Spleen (tissue), 7 donors: ENCODE results near the gene TTC34.

ENCODE experiments used
- CTCF ChIP-seq, 11 experiments: fragments of 200-600 bp in 7 of 11; fragments of 450-650 bp in 4 of 11; sonication (generic) in 4 of 11; IDR thresholded peaks in 8 of 11; conservative IDR thresholded peaks in 3 of 11; 1 replicate in 7 of 11; 2 replicates in 4 of 11; pipeline versions ENCODE4 v1.4.0 to v1.8.0; 2016 to 2021; ENCODE audit warnings: antibody characterized with exemption in 11 of 11, inconsistent platforms in 4 of 11, mild to moderate bottlenecking in 1 of 11
- POLR2A ChIP-seq, 3 donors: fragments of 450-650 bp; IDR thresholded peaks; one replicate each; pipeline ENCODE4 v1.5.1; 2017; ENCODE audit warnings: antibody characterized with exemption in 3 of 3, mild to moderate bottlenecking in 1 of 3
- POLR2AphosphoS5 ChIP-seq, 3 donors: sonication (generic); formaldehyde crosslinking; IDR thresholded peaks; one replicate each; pipeline ENCODE4 v1.5.1; 2017; ENCODE audit warnings: antibody characterized with exemption in 3 of 3
- donor health status: DM: no; HTN: no; CAD: no; lungs with moderate emphysema.
- donor health status: DM: no; HTN: no; CAD: no.
- donor health status: DM: no; HTN: no; CAD: no.

- TF ChIP-seq CTCF (IDR thresholded peaks at IDR 0.05 in 8 of 11, conservative IDR thresholded peaks at IDR 0.05 in 3 of 11) (no peak), POLR2AphosphoS5 (IDR thresholded peaks at IDR 0.05) (no peak), POLR2A (IDR thresholded peaks at IDR 0.05) (no peak)
Observed at GRCh38 chr1:2594641-2595131, 206.8 kb downstream of the TTC34 start.
